Mucosa of rectum (tissue), 2 donors: ENCODE results near the gene EIF3B.
A peak's percentile ranks its signal among the peaks of the same experiment; 100 is the strongest.
"Not testable (repeated sequence)": the region's sequence is repeated elsewhere in the genome, so short reads cannot be mapped to it uniquely, and the experiment has no call there.

Experiments
- H3K27ac ChIP-seq, 2 donors: one replicate each; pipeline ENCODE4 v1.7.0; 2013; ENCODE audit warnings: inconsistent platforms in 2 of 2, low read depth in 2 of 2, low read length in 2 of 2
- H3K27me3 ChIP-seq, 2 donors: one replicate each; pipeline ENCODE4 v1.7.0; 2013; ENCODE audit warnings: low read length in 2 of 2; ENCODE audit not compliant: control insufficient read depth in 2 of 2, insufficient read depth in 2 of 2
- H3K36me3 ChIP-seq, 2 donors: one replicate each; pipeline ENCODE4 v1.7.0; 2013; ENCODE audit warnings: low read length in 2 of 2; ENCODE audit not compliant: control insufficient read depth in 2 of 2, insufficient read depth in 2 of 2
- H3K4me1 ChIP-seq, 2 donors: one replicate each; pipeline ENCODE4 v1.7.0; 2013; ENCODE audit warnings: low read length in 2 of 2, mild to moderate bottlenecking in 1 of 2; ENCODE audit not compliant: control insufficient read depth in 2 of 2, insufficient read depth in 2 of 2
- H3K4me3 ChIP-seq, 2 donors: one replicate each; pipeline ENCODE4 v1.7.0; 2013; ENCODE audit warnings: low read length in 2 of 2
- H3K9ac ChIP-seq, 2 donors: one replicate each; pipeline ENCODE4 v1.7.0; 2013; ENCODE audit warnings: low read length in 2 of 2, low read depth in 1 of 2, mild to moderate bottlenecking in 1 of 2
- H3K9me3 ChIP-seq, 2 donors: one replicate each; pipeline ENCODE4 v1.7.0; 2013; ENCODE audit warnings: low read length in 2 of 2; ENCODE audit not compliant: control insufficient read depth in 2 of 2
- donor health status: healthy.
- donor health status: Normal muscosa, but diverticular disease.

Gene EIF3B

DNA sequence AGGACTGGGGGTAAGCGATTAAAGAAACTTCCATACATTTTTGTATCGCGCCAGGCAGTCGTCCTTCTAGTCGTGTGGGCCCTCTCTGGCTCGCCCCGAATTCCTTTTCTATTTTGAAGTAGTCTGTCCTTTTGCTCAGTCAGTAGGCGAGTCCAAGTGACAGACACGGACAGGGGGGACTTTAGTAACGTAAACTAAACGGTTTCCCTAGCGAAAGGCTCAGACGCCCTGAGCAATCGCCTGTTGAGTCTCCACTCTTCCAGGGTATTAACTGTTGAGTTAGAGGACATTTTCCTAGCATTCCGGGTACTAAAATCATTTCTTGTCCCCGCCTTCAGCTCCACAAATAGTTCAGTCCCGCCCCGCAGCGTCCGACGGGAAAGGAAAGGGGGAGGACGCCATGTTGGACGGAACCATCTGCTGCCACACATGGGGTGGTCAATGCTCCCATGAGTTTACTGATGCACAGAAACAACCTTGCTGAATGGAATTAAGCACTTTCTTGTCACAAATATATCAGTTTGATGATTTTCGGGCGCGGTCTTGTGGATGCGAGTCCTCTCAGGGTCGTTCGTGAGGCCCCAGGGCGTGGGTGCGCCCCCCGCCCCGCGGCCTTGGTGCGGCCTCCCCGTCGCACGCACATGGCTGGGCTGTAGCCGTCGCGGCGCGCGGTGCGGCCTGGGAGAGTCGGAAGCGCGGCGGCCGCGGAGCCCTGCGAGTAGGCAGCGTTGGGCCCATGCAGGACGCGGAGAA is at the start of gene EIF3B:
TSS of gene EIF3B (plus strand) at position 642 of the 753 bp plus-strand sequence. CDS start at position 737, 95 bp downstream.
- Histone ChIP-seq H3K27me3 (no peaks in the 10 kb centered on the region), H3K4me1 (peaks cover 16 to 21% of the 10 kb centered on the region in 2 donors)

GRCh38 chr7:2305258-2305657 is 49.4 kb upstream of the EIF3B start:
- H3K27me3 ChIP-seq, H3K9me3 ChIP-seq, H3K36me3 ChIP-seq, H3K4me3 ChIP-seq, H3K27ac ChIP-seq, H3K4me1 ChIP-seq, H3K9ac ChIP-seq: not testable (repeated sequence)

More for the DNA sequence above, at the start of gene EIF3B:
- Histone ChIP-seq H3K4me3 (peak within 1 kb of the TSS; percentile 81 to 83), H3K9ac (peak within 1 kb of the TSS; percentile 88 to 90), H3K27ac (peak within 1 kb of the TSS; percentile 96 to 98), H3K9me3 (no peaks in the 10 kb centered on the region), H3K36me3 (peaks cover 0 to 9% of the 10 kb centered on the region in 2 donors)

- Histone ChIP-seq H3K27ac (no peak overlapping the region), H3K27me3 (no peaks in the 10 kb centered on the region), H3K4me3 (no peak overlapping the region), H3K9me3 (no peaks in the 10 kb centered on the region), H3K9ac (no peak overlapping the region), H3K36me3 (peaks cover 0 to 2% of the 10 kb centered on the region in 2 donors), H3K4me1 (no peaks in the 10 kb centered on the region)
Observed at GRCh38 chr7:2306688-2307087, 47.9 kb upstream of the EIF3B start.

DNA sequence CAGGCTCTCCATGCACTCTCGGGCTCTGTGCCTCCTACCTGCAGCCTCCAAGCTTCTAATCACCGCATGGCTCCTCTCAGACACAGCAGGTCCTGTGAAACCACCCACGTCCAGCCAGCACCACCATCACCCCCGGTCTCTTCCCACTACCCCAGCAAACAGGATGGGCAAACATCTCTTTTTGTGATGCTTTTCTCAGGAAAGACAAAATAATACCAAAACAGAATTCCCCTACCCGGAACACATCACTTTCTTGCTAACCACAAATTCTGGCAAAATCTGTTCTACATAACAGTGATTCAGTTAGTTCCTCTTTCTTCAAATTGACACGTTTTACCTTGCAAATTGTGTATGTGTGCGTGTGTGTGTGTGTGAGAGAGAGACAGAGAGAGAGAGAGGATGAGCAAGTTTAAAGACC is 46.9 kb upstream of the EIF3B start:
- H3K27me3 ChIP-seq, result no peaks in the 10 kb centered on the region
- no peaks in the 10 kb centered on the region for H3K9me3 ChIP-seq
- H3K4me1 ChIP-seq, result no peaks in the 10 kb centered on the region
- H3K9ac ChIP-seq, result no peak overlapping the region
- peaks cover 0 to 2% of the 10 kb centered on the region in 2 donors for H3K36me3 ChIP-seq
- H3K27ac ChIP-seq, result no peak overlapping the region
- H3K4me3 ChIP-seq, result no peak overlapping the region

DNA sequence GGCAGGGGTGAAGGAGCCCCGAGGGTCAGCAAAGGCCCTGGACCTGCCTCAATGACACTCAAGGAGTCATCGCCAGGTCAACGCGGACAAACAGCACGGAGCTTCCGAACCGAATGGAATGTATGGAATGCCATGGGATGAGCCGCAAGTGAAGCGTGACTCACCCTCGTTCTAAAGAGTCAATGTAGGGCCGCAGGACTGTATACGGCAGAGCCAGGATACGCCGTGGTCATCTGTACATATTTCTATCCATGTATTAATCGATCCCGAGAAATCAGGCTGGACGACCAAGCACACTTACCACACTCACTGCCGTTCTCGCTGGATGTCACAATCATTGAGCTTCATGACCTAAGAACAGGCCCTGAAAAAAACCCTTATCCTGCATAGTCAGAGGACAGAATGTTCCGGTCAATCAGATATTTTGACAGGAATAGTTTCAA is 44.7 kb upstream of the EIF3B start:
- Histone ChIP-seq H3K9me3 (no peaks in the 10 kb centered on the region), H3K27me3 (no peaks in the 10 kb centered on the region), H3K27ac (no peak overlapping the region), H3K4me1 (peaks cover 4 to 7% of the 10 kb centered on the region in 2 donors), H3K4me3 (no peak overlapping the region), H3K9ac (no peak overlapping the region), H3K36me3 (peaks cover 0 to 2% of the 10 kb centered on the region in 2 donors)

DNA sequence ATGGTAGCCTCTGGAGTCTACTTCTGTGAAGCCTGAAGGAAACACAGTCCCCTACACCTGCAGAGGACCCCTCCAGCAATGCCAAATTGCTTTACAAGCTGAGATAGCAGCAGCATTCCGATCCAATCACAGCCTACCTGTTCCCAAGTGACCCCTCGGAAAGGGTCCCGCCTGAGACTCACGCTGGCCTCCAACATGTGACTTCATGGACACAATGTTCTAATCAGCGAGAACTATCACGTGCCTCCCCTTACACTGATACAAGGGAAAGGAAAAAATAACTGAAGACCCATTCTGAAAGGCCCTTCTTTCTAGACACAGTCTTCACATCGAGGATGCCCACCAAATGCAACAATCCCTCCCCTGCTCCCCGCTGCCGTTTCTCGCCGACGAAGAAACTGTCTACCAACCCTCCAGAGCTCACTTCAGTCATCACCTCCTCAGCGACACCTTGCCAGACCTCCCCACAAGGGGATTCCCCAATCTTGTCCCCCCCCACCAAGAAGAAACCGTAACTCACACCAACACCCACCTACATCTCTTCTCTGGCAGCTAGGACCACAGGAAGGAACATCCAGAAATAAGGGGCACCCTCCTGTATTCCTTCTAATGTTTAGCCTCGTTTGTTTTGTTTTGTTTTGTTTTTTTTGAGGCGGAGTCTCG is 42.2 kb upstream of the EIF3B start:
- Histone ChIP-seq H3K9ac (no peak overlapping the region), H3K9me3 (no peaks in the 10 kb centered on the region), H3K4me3 (no peak overlapping the region), H3K36me3 (peaks cover 0 to 2% of the 10 kb centered on the region in 2 donors), H3K27me3 (no peaks in the 10 kb centered on the region), H3K4me1 (peaks cover 7% of the 10 kb centered on the region in 2 donors), H3K27ac (no peak overlapping the region)

DNA sequence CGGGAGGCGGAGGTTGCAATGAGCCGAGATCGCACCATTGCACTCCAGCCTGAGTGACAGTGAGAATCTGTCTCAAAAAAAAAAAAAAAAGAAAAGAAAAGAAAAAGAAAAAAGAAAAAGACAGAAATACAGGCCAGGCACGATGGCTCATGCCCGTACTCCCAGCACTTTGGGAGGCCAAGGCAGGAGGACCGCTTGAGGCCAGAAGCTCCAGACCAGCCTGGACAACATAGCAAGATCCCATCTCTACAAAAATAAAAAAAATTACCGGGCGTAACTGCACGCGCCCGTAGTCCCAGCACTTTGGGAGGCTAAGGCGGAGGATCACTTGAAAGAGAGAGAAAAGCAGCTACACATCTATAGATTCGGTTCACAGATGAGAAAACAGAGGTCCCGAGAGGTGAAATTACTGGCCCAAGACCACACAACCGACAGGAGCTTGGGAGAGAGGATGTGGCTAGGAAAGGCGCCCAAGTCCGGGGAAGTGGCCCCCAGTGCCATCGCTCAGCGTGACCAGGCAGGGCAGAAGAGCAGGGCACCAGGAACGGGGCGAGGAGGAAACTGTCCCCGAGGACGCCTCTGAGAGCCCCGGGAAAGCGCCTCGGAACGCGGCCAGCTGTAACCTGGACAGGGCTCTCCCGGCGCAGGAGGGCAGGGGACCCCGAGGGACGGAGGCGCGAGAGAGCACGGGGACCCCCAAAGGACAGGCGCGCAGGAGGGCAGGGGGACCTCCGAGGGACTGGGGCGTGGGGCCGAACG is 41.0 kb upstream of the EIF3B start:
- Histone ChIP-seq H3K36me3 (peaks cover 0 to 2% of the 10 kb centered on the region in 2 donors), H3K9me3 (no peaks in the 10 kb centered on the region), H3K9ac (peak overlapping the region; percentile 85 to 87), H3K27ac (peak overlapping the region; percentile 92), H3K4me1 (peaks cover 7% of the 10 kb centered on the region in 2 donors), H3K4me3 (peak overlapping the region; percentile 83 to 84), H3K27me3 (no peaks in the 10 kb centered on the region)

- H3K9ac ChIP-seq, result peak within 1 kb of the TSS; percentile 85 to 87
- H3K9me3 ChIP-seq, result no peaks in the 10 kb centered on the region
- H3K36me3 ChIP-seq, result peaks cover 0 to 2% of the 10 kb centered on the region in 2 donors
- peak within 1 kb of the TSS; percentile 92 for H3K27ac ChIP-seq
- H3K4me1 ChIP-seq, result peaks cover 7% of the 10 kb centered on the region in 2 donors
- H3K27me3 ChIP-seq, result no peaks in the 10 kb centered on the region
- peak within 1 kb of the TSS; percentile 83 to 84 for H3K4me3 ChIP-seq
Observed at GRCh38 chr7:2314209-2314955, 40.2 kb upstream of the EIF3B start, which contains the start of gene SNX8. TSS of gene SNX8 (minus strand) at chr7:2314441. CDS start at chr7:2314421, 20 bp downstream.

- Histone ChIP-seq H3K4me3 (peak overlapping the region; percentile 63 to 77), H3K27ac (peak overlapping the region; percentile 67 to 83), H3K9ac (peak overlapping the region in 1 of 2 donors; percentile 5)
- not testable (repeated sequence) for H3K4me1 ChIP-seq, H3K9me3 ChIP-seq, H3K36me3 ChIP-seq, H3K27me3 ChIP-seq
Observed at GRCh38 chr7:2314956-2315530, 39.6 kb upstream of the EIF3B start.
